ENCODE measurements around the gene TP53AIP1. TPM values are rescaled to one million over a fixed set of nuclear protein-coding genes. Genes with fewer than 3 reads are reported as not detected.

Gene TP53AIP1
- total RNA-seq, 4 donors from 2014 or later: 1.0 TPM; not detected in 3

DNA sequence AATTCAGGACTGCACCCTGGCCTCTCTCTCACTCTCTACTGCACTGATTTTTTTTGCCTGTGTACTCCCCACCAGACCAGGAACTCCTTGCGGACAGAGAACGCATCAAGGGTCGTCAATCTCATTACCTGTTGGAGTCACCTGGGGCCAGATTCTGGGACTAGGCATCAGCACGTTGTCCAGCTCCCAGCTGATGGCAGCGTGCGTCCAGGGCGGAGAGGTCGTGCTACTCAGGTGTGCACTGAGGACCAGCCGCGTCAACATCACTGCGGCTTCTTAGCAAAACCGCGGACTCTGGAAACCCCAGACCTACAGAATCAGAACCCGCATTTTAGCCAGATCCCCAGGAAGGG, 38.4 kb downstream of the TP53AIP1 start:
- Histone ChIP-seq H3K27me3 (no peaks in the 10 kb centered on the region), H3K4me1 (no peaks in the 10 kb centered on the region), H3K27ac (no peak overlapping the region), H3K36me3 (no peaks in the 10 kb centered on the region), H3K4me3 (no peak overlapping the region), H3K9me3 (no peaks in the 10 kb centered on the region)
- DNase-seq: no peak
- intact Hi-C loops (cut with DNase I; ENCODE audit: low total_unique reads): no loop called here
- TF ChIP-seq POLR2A (IDR thresholded peaks at IDR 0.05): no peak
- TF ChIP-seq, protein P1, sequence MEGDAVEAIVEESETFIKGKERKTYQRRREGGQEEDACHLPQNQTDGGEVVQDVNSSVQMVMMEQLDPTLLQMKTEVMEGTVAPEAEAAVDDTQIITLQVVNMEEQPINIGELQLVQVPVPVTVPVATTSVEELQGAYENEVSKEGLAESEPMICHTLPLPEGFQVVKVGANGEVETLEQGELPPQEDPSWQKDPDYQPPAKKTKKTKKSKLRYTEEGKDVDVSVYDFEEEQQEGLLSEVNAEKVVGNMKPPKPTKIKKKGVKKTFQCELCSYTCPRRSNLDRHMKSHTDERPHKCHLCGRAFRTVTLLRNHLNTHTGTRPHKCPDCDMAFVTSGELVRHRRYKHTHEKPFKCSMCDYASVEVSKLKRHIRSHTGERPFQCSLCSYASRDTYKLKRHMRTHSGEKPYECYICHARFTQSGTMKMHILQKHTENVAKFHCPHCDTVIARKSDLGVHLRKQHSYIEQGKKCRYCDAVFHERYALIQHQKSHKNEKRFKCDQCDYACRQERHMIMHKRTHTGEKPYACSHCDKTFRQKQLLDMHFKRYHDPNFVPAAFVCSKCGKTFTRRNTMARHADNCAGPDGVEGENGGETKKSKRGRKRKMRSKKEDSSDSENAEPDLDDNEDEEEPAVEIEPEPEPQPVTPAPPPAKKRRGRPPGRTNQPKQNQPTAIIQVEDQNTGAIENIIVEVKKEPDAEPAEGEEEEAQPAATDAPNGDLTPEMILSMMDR (IDR thresholded peaks at IDR 0.05): no peak

DNA sequence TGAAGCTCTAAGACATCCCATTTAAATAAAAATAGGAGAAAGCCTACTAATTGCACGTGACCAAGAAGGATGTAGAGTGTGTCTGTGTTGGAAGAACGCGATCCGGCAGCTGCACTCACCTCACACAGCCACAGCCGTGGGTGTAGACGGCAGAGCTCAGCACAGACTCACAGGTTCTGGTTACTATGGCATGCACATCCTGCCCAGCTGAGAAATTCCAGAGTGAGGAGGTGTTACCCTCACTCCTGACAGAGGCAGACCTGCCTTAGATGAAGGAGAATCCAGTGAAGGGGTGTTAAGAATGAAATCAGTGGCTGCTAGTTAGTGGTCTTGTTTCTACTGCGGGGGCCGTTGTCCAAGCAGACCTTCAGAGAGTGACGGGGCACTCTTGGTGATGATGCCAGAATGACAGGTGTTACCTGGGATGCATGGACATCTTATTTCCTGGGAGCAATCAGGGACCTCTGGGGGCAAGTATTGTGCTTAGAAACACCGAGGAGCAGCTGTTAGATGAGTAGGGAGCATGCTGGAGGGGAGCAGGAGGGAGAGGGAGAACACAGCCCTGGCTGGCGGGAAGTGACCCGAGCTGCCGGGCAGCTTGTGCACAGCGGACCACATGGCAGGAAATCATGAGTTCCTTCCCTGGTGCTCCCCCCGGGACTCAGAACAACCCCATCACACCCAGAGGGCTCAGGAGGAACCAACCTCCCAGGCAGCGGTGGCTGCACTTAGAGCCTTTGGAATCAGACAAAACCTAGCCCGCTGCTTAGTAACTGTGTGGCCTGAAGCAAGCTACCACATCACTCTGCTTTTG, 39.2 kb downstream of the TP53AIP1 start:
- Histone ChIP-seq H3K4me1 (no peaks in the 10 kb centered on the region), H3K36me3 (no peaks in the 10 kb centered on the region), H3K27ac (no peak overlapping the region), H3K27me3 (no peaks in the 10 kb centered on the region), H3K4me3 (no peak overlapping the region), H3K9me3 (no peaks in the 10 kb centered on the region)
- TF ChIP-seq, protein P1 (IDR thresholded peaks at IDR 0.05): no peak
- TF ChIP-seq POLR2A (IDR thresholded peaks at IDR 0.05): no peak
- intact Hi-C loops (cut with DNase I; ENCODE audit: low total_unique reads): no loop called here
- DNase-seq: no peak

DNA sequence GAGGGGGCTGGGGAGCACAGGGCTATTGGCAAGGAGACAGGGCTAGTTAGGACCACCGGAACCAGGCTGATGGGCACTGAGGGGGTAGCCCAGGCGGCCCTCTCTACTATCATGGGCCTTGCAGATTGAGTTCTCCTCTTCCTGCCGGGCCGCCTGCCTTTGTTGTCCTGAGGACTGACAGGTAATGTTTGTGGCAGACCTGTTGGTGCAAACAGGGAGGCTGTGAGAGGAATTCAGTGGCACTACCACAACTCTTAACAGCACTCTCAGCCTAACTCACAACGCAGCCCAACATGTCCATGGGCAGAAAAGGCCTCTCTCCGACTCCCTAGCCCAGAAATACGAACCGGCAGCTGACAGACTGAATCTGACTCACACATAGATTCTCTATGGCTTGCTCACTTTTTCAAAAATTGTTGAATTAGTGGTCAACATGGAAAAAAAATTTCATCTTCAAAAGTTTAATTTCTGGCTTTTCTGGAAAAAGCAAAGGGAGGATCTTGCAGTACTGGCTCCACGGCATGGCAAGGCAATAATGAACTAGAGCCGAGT, 40.1 kb downstream of the TP53AIP1 start:
- H3K36me3 ChIP-seq: no peaks in the 10 kb centered on the region
- H3K27me3 ChIP-seq: no peaks in the 10 kb centered on the region
- no peaks in the 10 kb centered on the region for H3K4me1 ChIP-seq
- no peak overlapping the region for H3K27ac ChIP-seq
- TF ChIP-seq, protein P1 (IDR thresholded peaks at IDR 0.05): no peak
- TF ChIP-seq POLR2A (IDR thresholded peaks at IDR 0.05): no peak
- intact Hi-C loops (cut with DNase I; ENCODE audit: low total_unique reads): no loop called here
- no peak overlapping the region for H3K4me3 ChIP-seq
- no peak for DNase-seq
- no peaks in the 10 kb centered on the region for H3K9me3 ChIP-seq

GRCh38 chr11:128901653-128902514, 40.8 kb downstream of the TP53AIP1 start:
- intact Hi-C loops (cut with DNase I; ENCODE audit: low total_unique reads): no loop called here
- no peak for DNase-seq
- H3K9me3 ChIP-seq: no peaks in the 10 kb centered on the region
- no peaks in the 10 kb centered on the region for H3K4me1 ChIP-seq
- no peak overlapping the region for H3K27ac ChIP-seq
- H3K27me3 ChIP-seq: no peaks in the 10 kb centered on the region
- no peak overlapping the region for H3K4me3 ChIP-seq
- H3K36me3 ChIP-seq: no peaks in the 10 kb centered on the region
- TF ChIP-seq, protein P1 (IDR thresholded peaks at IDR 0.05): no peak
- no peak for TF ChIP-seq POLR2A (IDR thresholded peaks at IDR 0.05)

GRCh38 chr11:128900468-128900867, 42.2 kb downstream of the TP53AIP1 start:
- no peak overlapping the region for H3K27ac ChIP-seq
- intact Hi-C loops (cut with DNase I; ENCODE audit: low total_unique reads): no loop called here
- no peaks in the 10 kb centered on the region for H3K36me3 ChIP-seq
- no peak overlapping the region for H3K4me3 ChIP-seq
- H3K4me1 ChIP-seq: no peaks in the 10 kb centered on the region
- TF ChIP-seq, protein P1 (IDR thresholded peaks at IDR 0.05): no peak
- no peak for TF ChIP-seq POLR2A (IDR thresholded peaks at IDR 0.05)
- DNase-seq: no peak
- no peaks in the 10 kb centered on the region for H3K27me3 ChIP-seq
- no peaks in the 10 kb centered on the region for H3K9me3 ChIP-seq

Data from uterus (tissue), 4 donors.